ENCODE data around the gene NKX3-2.

The NKX3-2 gene

GRCh38 chr4:13529128-13529919, 15.0 kb downstream of the NKX3-2 start:
- TF ChIP-seq CTCF (IDR thresholded peaks at IDR 0.05) (no peak), ZFX (IDR thresholded peaks at IDR 0.05; ENCODE audit: borderline replicate concordance) (no peak)

GRCh38 chr4:13528821-13529127, 15.5 kb downstream of the NKX3-2 start:
- TF ChIP-seq CTCF (IDR thresholded peaks at IDR 0.05) (no peak), ZFX (IDR thresholded peaks at IDR 0.05; ENCODE audit: borderline replicate concordance) (no peak)
- no peak overlapping the region for H3K27ac ChIP-seq

More at GRCh38 chr4:13529128-13529919, 15.0 kb downstream of the NKX3-2 start:
- H3K27ac ChIP-seq, result no peak overlapping the region

- TF ChIP-seq ZFX (IDR thresholded peaks at IDR 0.05; ENCODE audit: borderline replicate concordance) (no peak), CTCF (IDR thresholded peaks at IDR 0.05) (no peak)
- H3K27ac ChIP-seq, result no peak overlapping the region
Observed at GRCh38 chr4:13527981-13528820, 16.1 kb downstream of the NKX3-2 start.

- no peak overlapping the region for H3K27ac ChIP-seq
- TF ChIP-seq CTCF (IDR thresholded peaks at IDR 0.05) (no peak), ZFX (IDR thresholded peaks at IDR 0.05; ENCODE audit: borderline replicate concordance) (no peak)
Observed at GRCh38 chr4:13527192-13527980, 16.9 kb downstream of the NKX3-2 start.

- TF ChIP-seq CTCF (IDR thresholded peaks at IDR 0.05) (no peak), ZFX (IDR thresholded peaks at IDR 0.05; ENCODE audit: borderline replicate concordance) (no peak)
- H3K27ac ChIP-seq, result no peak overlapping the region
Observed at GRCh38 chr4:13526658-13527057, 17.6 kb downstream of the NKX3-2 start.

GRCh38 chr4:13525606-13526281, 18.6 kb downstream of the NKX3-2 start:
- H3K27ac ChIP-seq, result no peak overlapping the region
- TF ChIP-seq CTCF (IDR thresholded peaks at IDR 0.05) (no peak), ZFX (IDR thresholded peaks at IDR 0.05; ENCODE audit: borderline replicate concordance) (no peak)
